Measurements from ENCODE around the gene NOL3.

- no peak for TF ChIP-seq CTCF (IDR thresholded peaks at IDR 0.05)
- TF ChIP-seq CHD2 (IDR thresholded peaks at IDR 0.05; ENCODE audit: low read length, partially characterized antibody), result no peak
- no peak for TF ChIP-seq MAX (IDR thresholded peaks at IDR 0.05; ENCODE audit: low read depth)
- no peak for TF ChIP-seq ZBTB33 (IDR thresholded peaks at IDR 0.05; ENCODE audit: borderline replicate concordance, low read depth)
- TF ChIP-seq POLR2AphosphoS5 (IDR thresholded peaks at IDR 0.05; ENCODE audit: low read depth, low read length), result no peak
- TF ChIP-seq NRF1 (IDR thresholded peaks at IDR 0.05; ENCODE audit: low read depth, low read length), result no peak
- no peak for TF ChIP-seq RAD21 (IDR thresholded peaks at IDR 0.05; ENCODE audit: low read length)
- TF ChIP-seq FOXJ3 (CRISPR knock-in tag; IDR thresholded peaks at IDR 0.05), result no peak
- TF ChIP-seq SIN3A (IDR thresholded peaks at IDR 0.05; ENCODE audit: borderline replicate concordance, low read depth, low read length), result no peak
- no peak for TF ChIP-seq SMC3 (IDR thresholded peaks at IDR 0.05; ENCODE audit: low read depth, low read length)
- TF ChIP-seq MXI1 (IDR thresholded peaks at IDR 0.05; ENCODE audit: low read depth, low read length), result no peak
- no peak for TF ChIP-seq NFIC (IDR thresholded peaks at IDR 0.05; ENCODE audit: borderline replicate concordance)
Observed at GRCh38 chr16:67163999-67164558, 6.3 kb upstream of the NOL3 start.
